ENCODE data around the gene TRMT2A.
A peak's percentile ranks its signal among the peaks of the same experiment; 100 is the strongest.

GRCh38 chr22:20080445-20080775 is 36.6 kb downstream of the TRMT2A start:
- TF ChIP-seq SIN3A (IDR thresholded peaks at IDR 0.05; ENCODE audit: borderline replicate concordance, low read depth, low read length): no peak
- TF ChIP-seq ZBTB33 (IDR thresholded peaks at IDR 0.05; ENCODE audit: borderline replicate concordance, low read depth): no peak
- no peak for TF ChIP-seq CTCF (IDR thresholded peaks at IDR 0.05)
- peak; percentile 80; the same call in 1 of the 2 replicates for TF ChIP-seq YY1 (IDR thresholded peaks at IDR 0.05; ENCODE audit: low read depth)
- TF ChIP-seq POLR2AphosphoS5 (IDR thresholded peaks at IDR 0.05; ENCODE audit: low read depth, low read length): no peak
- TF ChIP-seq TCF12 (IDR thresholded peaks at IDR 0.05): no peak
- no peak for TF ChIP-seq TAF1 (IDR thresholded peaks at IDR 0.05; ENCODE audit: borderline replicate concordance, low read depth, low read length)

All from SK-N-SH (cell line).